ENCODE measurements around the gene CALU.

Gene CALU

GRCh38 chr7:128739048-128739962 is at the start of gene CALU:
TSS of gene CALU (plus strand) at chr7:128739359. CDS start at chr7:128748584, 9,225 bp downstream.
- peak; percentile 70 to 83 for DNase-seq

GRCh38 chr7:128691227-128691626 is 47.9 kb upstream of the CALU start:
- DNase-seq = no peak

GRCh38 chr7:128692623-128693270 is 46.4 kb upstream of the CALU start:
- no peak for DNase-seq

- DNase-seq = no peak
These were observed 45.7 kb upstream of the CALU start for GRCh38 chr7:128693373-128694015.

GRCh38 chr7:128694738-128695137 is 44.4 kb upstream of the CALU start:
- no peak for DNase-seq

GRCh38 chr7:128697302-128697905 is 41.8 kb upstream of the CALU start:
- DNase-seq = peak in 1 of 2 donors; percentile 29

- no peak for DNase-seq
These were observed 39.9 kb upstream of the CALU start for GRCh38 chr7:128699196-128699712.

- DNase-seq = no peak
These were observed 39.3 kb upstream of the CALU start for GRCh38 chr7:128699895-128700294.

- DNase-seq = no peak
These were observed 37.9 kb upstream of the CALU start for GRCh38 chr7:128701062-128701785.

- DNase-seq = no peak
These were observed 35.4 kb upstream of the CALU start for GRCh38 chr7:128703609-128704241.

- DNase-seq = peak in 1 of 2 donors; percentile 5
These were observed 33.2 kb upstream of the CALU start for GRCh38 chr7:128705891-128706333.

- no peak for DNase-seq
These were observed 31.4 kb upstream of the CALU start for GRCh38 chr7:128707752-128708151.

GRCh38 chr7:128708235-128708634 is 30.9 kb upstream of the CALU start:
- DNase-seq = no peak

- DNase-seq = no peak
These were observed 30.3 kb upstream of the CALU start for GRCh38 chr7:128708824-128709223.

GRCh38 chr7:128710481-128710880 is 28.7 kb upstream of the CALU start:
- no peak for DNase-seq

GRCh38 chr7:128713794-128714193 is 25.4 kb upstream of the CALU start:
- DNase-seq = no peak

- no peak for DNase-seq
These were observed 24.3 kb upstream of the CALU start for GRCh38 chr7:128714701-128715495.

- no peak for DNase-seq
These were observed 20.1 kb upstream of the CALU start for GRCh38 chr7:128718967-128719642.

- DNase-seq = no peak
These were observed 17.8 kb upstream of the CALU start for GRCh38 chr7:128721376-128721775.

GRCh38 chr7:128724743-128725142 is 14.4 kb upstream of the CALU start:
- no peak for DNase-seq

Data from bone marrow (tissue), 2 donors.